Measurements from ENCODE around the gene PLEKHA7. TPM values are rescaled to one million over a fixed set of nuclear protein-coding genes. Genes with fewer than 3 reads are reported as not detected.

PLEKHA7 gene
- total RNA-seq, 2 donors from 2014 or later: 17.5 to 21.9 TPM

GRCh38 chr11:16962146-16962545, 52.1 kb downstream of the PLEKHA7 start:
- no peak overlapping the region for H3K27ac ChIP-seq (ENCODE audit: low read depth, low read length)
- H3K9ac ChIP-seq (ENCODE audit: extremely low read depth, low read length, poor library complexity, severe bottlenecking): no peak overlapping the region
- Mint-ChIP-seq H3K27ac (no peak overlapping the region), H3K9me3 (no peaks in the 10 kb centered on the region), H3K36me3 (ENCODE audit: low read depth) (no peaks in the 10 kb centered on the region), H3K4me3 (no peak overlapping the region), H3K4me1 (peaks cover 44% of the 10 kb centered on the region), H3K27me3 (ENCODE audit: insufficient read depth) (peaks cover 35% of the 10 kb centered on the region)
- 78 to 80% methylated on average over 5 of the region's 5 CpGs for WGBS, 2 experiments (ENCODE audit: insufficient coverage in 1 of 2, insufficient read length in 1 of 2)
- H3K9me3 ChIP-seq (ENCODE audit: control insufficient read depth, low read length): no peaks in the 10 kb centered on the region
- TF ChIP-seq CTCF (conservative IDR thresholded peaks at IDR 0.05): no peak
- no peak overlapping the region for H3K4me3 ChIP-seq (ENCODE audit: low read length)
- peaks cover 7% of the 10 kb centered on the region for H3K27me3 ChIP-seq (ENCODE audit: control insufficient read depth, insufficient read depth, low read length, poor library complexity, severe bottlenecking)
- peaks cover 33% of the 10 kb centered on the region for H3K4me1 ChIP-seq (ENCODE audit: control insufficient read depth, insufficient read depth, low read length)
- DNase-seq: no peak
- H3K36me3 ChIP-seq (ENCODE audit: control insufficient read depth, insufficient read depth, low read length): no peaks in the 10 kb centered on the region

- H3K36me3 ChIP-seq (ENCODE audit: control insufficient read depth, insufficient read depth, low read length): no peaks in the 10 kb centered on the region
- peaks cover 40% of the 10 kb centered on the region for H3K27me3 Mint-ChIP-seq (ENCODE audit: insufficient read depth)
- H3K9me3 Mint-ChIP-seq: peaks cover 3% of the 10 kb centered on the region
- DNase-seq: no peak
- H3K27ac Mint-ChIP-seq: peak overlapping the region; percentile 91
- peaks cover 48% of the 10 kb centered on the region for H3K4me1 Mint-ChIP-seq
- H3K4me3 Mint-ChIP-seq: peak overlapping the region; percentile 39
- peaks cover 39% of the 10 kb centered on the region for H3K4me1 ChIP-seq (ENCODE audit: control insufficient read depth, insufficient read depth, low read length)
- no peak overlapping the region for H3K4me3 ChIP-seq (ENCODE audit: low read length)
- H3K36me3 Mint-ChIP-seq (ENCODE audit: low read depth): no peaks in the 10 kb centered on the region
- H3K9me3 ChIP-seq (ENCODE audit: control insufficient read depth, low read length): peaks cover 8% of the 10 kb centered on the region
- H3K9ac ChIP-seq (ENCODE audit: extremely low read depth, low read length, poor library complexity, severe bottlenecking): no peak overlapping the region
- no peak overlapping the region for H3K27ac ChIP-seq (ENCODE audit: low read depth, low read length)
- peaks cover 7% of the 10 kb centered on the region for H3K27me3 ChIP-seq (ENCODE audit: control insufficient read depth, insufficient read depth, low read length, poor library complexity, severe bottlenecking)
- WGBS, 2 experiments (ENCODE audit: insufficient coverage in 1 of 2, insufficient read length in 1 of 2): 70% methylated on average over 5 of the region's 5 CpGs; no CpG with 5 or more reads in 1 of the 2 experiments
- no peak for TF ChIP-seq CTCF (conservative IDR thresholded peaks at IDR 0.05)
Observed at GRCh38 chr11:16960250-16960649, 54.0 kb downstream of the PLEKHA7 start.

GRCh38 chr11:16959602-16960001, 54.6 kb downstream of the PLEKHA7 start:
- peak overlapping the region; percentile 91 for H3K27ac Mint-ChIP-seq
- peaks cover 42% of the 10 kb centered on the region for H3K27me3 Mint-ChIP-seq (ENCODE audit: insufficient read depth)

More at GRCh38 chr11:16959602-16960001, 54.6 kb downstream of the PLEKHA7 start:
- H3K4me3 ChIP-seq (ENCODE audit: low read length): peak overlapping the region; percentile 52
- WGBS, 2 experiments (ENCODE audit: insufficient coverage in 1 of 2, insufficient read length in 1 of 2): 43 to 83% methylated on average over 2 to 4 of the region's 4 CpGs
- no peak overlapping the region for H3K9ac ChIP-seq (ENCODE audit: extremely low read depth, low read length, poor library complexity, severe bottlenecking)
- TF ChIP-seq CTCF (conservative IDR thresholded peaks at IDR 0.05): no peak
- peaks cover 39% of the 10 kb centered on the region for H3K4me1 ChIP-seq (ENCODE audit: control insufficient read depth, insufficient read depth, low read length)
- H3K4me1 Mint-ChIP-seq: peaks cover 48% of the 10 kb centered on the region
- no peaks in the 10 kb centered on the region for H3K36me3 ChIP-seq (ENCODE audit: control insufficient read depth, insufficient read depth, low read length)
- peak overlapping the region; percentile 39 for H3K4me3 Mint-ChIP-seq
- H3K27me3 ChIP-seq (ENCODE audit: control insufficient read depth, insufficient read depth, low read length, poor library complexity, severe bottlenecking): peaks cover 7% of the 10 kb centered on the region
- peaks cover 5% of the 10 kb centered on the region for H3K9me3 Mint-ChIP-seq
- DNase-seq: no peak
- H3K9me3 ChIP-seq (ENCODE audit: control insufficient read depth, low read length): peaks cover 12% of the 10 kb centered on the region
- no peak overlapping the region for H3K27ac ChIP-seq (ENCODE audit: low read depth, low read length)
- no peaks in the 10 kb centered on the region for H3K36me3 Mint-ChIP-seq (ENCODE audit: low read depth)
